HEK293 (cell line): ENCODE results near the gene PDGFB.

ENCODE experiments used
- CTCF ChIA-PET: fragments of 350-600 bp; formaldehyde crosslinking; extraction: SDS; loops from one replicate; lab custom pipeline; 2021; ENCODE audit warnings: antibody characterized with exemption; lab: Yijun Ruan, JAX
- POLR2A ChIA-PET: fragments of 300-600 bp; formaldehyde crosslinking; extraction: SDS; loops from one replicate; lab custom pipeline; 2020; ENCODE audit warnings: antibody characterized with exemption, inconsistent platforms; lab: Yijun Ruan, JAX
- H3K27ac ChIP-seq: fragments of 200-500 bp; sonication (Bioruptor generic); 2 replicates; pipeline ENCODE4 v1.5.1; 2014; ENCODE audit warnings: low read depth, low read length, control low read depth, inconsistent platforms; ENCODE audit errors: extremely low read depth
- H3K36me3 ChIP-seq, 2 experiments: fragments of 200-500 bp in 1 of 2; sonication (Bioruptor generic) in 1 of 2; 1 replicate in 1 of 2; 2 replicates in 1 of 2; pipeline ENCODE4 v1.5.1; 2014 to 2017; ENCODE audit warnings: inconsistent platforms in 2 of 2, low read length in 2 of 2; ENCODE audit not compliant: control insufficient read depth in 2 of 2, insufficient read depth in 1 of 2
- H3K4me1 ChIP-seq: fragments of 200-500 bp; sonication (Bioruptor generic); 2 replicates; pipeline ENCODE4 v1.5.1; 2014; ENCODE audit warnings: mild to moderate bottlenecking, low read length, inconsistent platforms; ENCODE audit not compliant: control insufficient read depth, insufficient read depth
- H3K4me3 ChIP-seq: 2 replicates; pipeline ENCODE4 v1.5.1; 2011; ENCODE audit warnings: low read depth, mild to moderate bottlenecking, control low read depth, low read length, moderate library complexity
- H3K9me3 ChIP-seq: fragments of 200-500 bp; sonication (Bioruptor generic); 2 replicates; pipeline ENCODE4 v1.5.1; 2014; ENCODE audit warnings: low read depth, low read length, inconsistent platforms; ENCODE audit not compliant: control insufficient read depth, insufficient read depth
- KLF1 ChIP-seq: fragments of 450-650 bp; formaldehyde crosslinking; IDR thresholded peaks from 2 replicates; pipeline ENCODE4 v1.5.1; 2016; ENCODE audit warnings: missing biosample characterization, missing genetic modification characterization
- KLF8 ChIP-seq: fragments of 450-650 bp; formaldehyde crosslinking; IDR thresholded peaks from 2 replicates; pipeline ENCODE4 v1.5.1; 2016; ENCODE audit warnings: missing biosample characterization, missing genetic modification characterization
- PRDM1 ChIP-seq: fragments of 450-650 bp; formaldehyde crosslinking; IDR thresholded peaks from 2 replicates; pipeline ENCODE4; 2016; ENCODE audit warnings: missing biosample characterization, missing genetic modification characterization
- REPIN1 ChIP-seq: fragments of 450-650 bp; formaldehyde crosslinking; IDR thresholded peaks from 2 replicates; pipeline ENCODE4 v1.5.1; 2017; ENCODE audit warnings: missing biosample characterization, missing genetic modification characterization, low read depth
- ZBTB20 ChIP-seq: fragments of 450-650 bp; formaldehyde crosslinking; IDR thresholded peaks from 2 replicates; pipeline ENCODE4 v1.5.1; 2016; ENCODE audit warnings: missing biosample characterization, missing genetic modification characterization
- ZFHX2 ChIP-seq: fragments of 450-650 bp; formaldehyde crosslinking; conservative IDR thresholded peaks from 2 replicates; pipeline ENCODE4 v1.5.1; 2016; ENCODE audit warnings: missing biosample characterization, missing genetic modification characterization
- ZNF10 ChIP-seq: fragments of 450-650 bp; formaldehyde crosslinking; IDR thresholded peaks from 2 replicates; pipeline ENCODE4 v1.5.1; 2017; ENCODE audit warnings: missing biosample characterization, missing genetic modification characterization
- ZNF169 ChIP-seq: fragments of 450-650 bp; formaldehyde crosslinking; IDR thresholded peaks from 2 replicates; pipeline ENCODE4 v1.5.1; 2016; ENCODE audit warnings: missing biosample characterization, missing genetic modification characterization
- ZNF174 ChIP-seq: fragments of 450-650 bp; formaldehyde crosslinking; IDR thresholded peaks from 2 replicates; pipeline ENCODE4 v1.5.0; 2017; ENCODE audit warnings: missing biosample characterization, mild to moderate bottlenecking, missing genetic modification characterization
- ZNF211 ChIP-seq: fragments of 450-650 bp; formaldehyde crosslinking; IDR thresholded peaks from 2 replicates; pipeline ENCODE4 v1.5.1; 2016; ENCODE audit warnings: low read depth, missing biosample characterization, missing genetic modification characterization
- ZNF274 ChIP-seq, 2 experiments: fragments of 200-500 bp in 1 of 2; fragments of 450-650 bp in 1 of 2; sonication (Bioruptor generic) in 1 of 2; formaldehyde crosslinking in 1 of 2; IDR thresholded peaks; 2 replicates each; pipeline versions ENCODE4 v1.5.1 to v1.6.1; 2014 to 2016; ENCODE audit warnings: borderline replicate concordance in 1 of 2, inconsistent platforms in 1 of 2, low read length in 1 of 2, missing biosample characterization in 1 of 2, missing genetic modification characterization in 1 of 2
- ZNF391 ChIP-seq: fragments of 450-650 bp; formaldehyde crosslinking; IDR thresholded peaks from 2 replicates; pipeline ENCODE4 v1.5.1; 2016; ENCODE audit warnings: low read depth, missing biosample characterization, missing genetic modification characterization, borderline replicate concordance
- ZNF558 ChIP-seq: fragments of 450-650 bp; formaldehyde crosslinking; IDR thresholded peaks from 2 replicates; pipeline ENCODE4 v1.5.1; 2016; ENCODE audit warnings: missing biosample characterization, missing genetic modification characterization
- ZNF623 ChIP-seq: fragments of 450-650 bp; formaldehyde crosslinking; IDR thresholded peaks from 2 replicates; pipeline ENCODE4 v1.5.1; 2016; ENCODE audit warnings: missing biosample characterization, missing genetic modification characterization
- ZNF629 ChIP-seq: fragments of 450-650 bp; formaldehyde crosslinking; IDR thresholded peaks from 2 replicates; pipeline ENCODE4 v1.5.1; 2017; ENCODE audit warnings: missing biosample characterization, missing genetic modification characterization
- ZNF747 ChIP-seq: fragments of 450-650 bp; formaldehyde crosslinking; IDR thresholded peaks from 2 replicates; pipeline ENCODE4 v1.5.1; 2016; ENCODE audit warnings: missing biosample characterization, missing genetic modification characterization
- ZNF768 ChIP-seq: fragments of 450-650 bp; formaldehyde crosslinking; IDR thresholded peaks from 2 replicates; pipeline ENCODE4 v1.5.1; 2018; ENCODE audit warnings: missing biosample characterization, mild to moderate bottlenecking, missing genetic modification characterization
- ZSCAN16 ChIP-seq: fragments of 450-650 bp; formaldehyde crosslinking; IDR thresholded peaks from 2 replicates; pipeline ENCODE4 v1.5.1; 2016; ENCODE audit warnings: missing biosample characterization, missing genetic modification characterization
- TF ChIP-seq, protein P1 (sequence below): fragments of 450-650 bp; IDR thresholded peaks from 2 replicates; pipeline ENCODE4 v1.5.1; 2018; ENCODE audit warnings: missing biosample characterization, mild to moderate bottlenecking, missing genetic modification characterization
- TF ChIP-seq, protein P2 (sequence below): fragments of 450-650 bp; formaldehyde crosslinking; IDR thresholded peaks from 2 replicates; pipeline ENCODE4 v1.5.1; 2016; ENCODE audit warnings: missing biosample characterization, missing genetic modification characterization
- TF ChIP-seq, protein P3 (sequence below): fragments of 450-650 bp; formaldehyde crosslinking; IDR thresholded peaks from 2 replicates; pipeline ENCODE4 v1.5.1; 2016; ENCODE audit warnings: missing biosample characterization, missing genetic modification characterization

PDGFB gene

GRCh38 chr22:39266398-39267030, 21.7 kb upstream of the PDGFB start:
- ChIA-PET POLR2A (no interaction called here), CTCF (interaction anchor here (1.0 to 1.2 kb wide), 2 partner anchors 19 to 51 kb away, joined by 3 read pairs; no protein-coding TSS in a partner anchor)
- H3K4me1 ChIP-seq = no peaks in the 10 kb centered on the region
- no peak overlapping the region for H3K27ac ChIP-seq
- H3K36me3 ChIP-seq = no peaks in the 10 kb centered on the region
- no peaks in the 10 kb centered on the region for H3K9me3 ChIP-seq
- no peak overlapping the region for H3K4me3 ChIP-seq
- no peak for TF ChIP-seq REPIN1 (tag by site-specific recombination)
- TF ChIP-seq KLF8 (tag by site-specific recombination) = no peak
- peak; percentile 30; the same call in 1 of the 2 replicates for TF ChIP-seq ZFHX2 (tag by site-specific recombination)
- no peak for TF ChIP-seq ZNF211 (tag by site-specific recombination)
- peak; percentile 60 for TF ChIP-seq ZBTB20 (tag by site-specific recombination)
- no peak for TF ChIP-seq PRDM1 (tag by site-specific recombination)
- TF ChIP-seq ZNF391 = no peak
- TF ChIP-seq ZNF629 (tag by site-specific recombination) = no peak
- no peak for TF ChIP-seq ZNF768 (tag by site-specific recombination)
- no peak for TF ChIP-seq ZNF747 (tag by site-specific recombination)
- TF ChIP-seq, protein P1, sequence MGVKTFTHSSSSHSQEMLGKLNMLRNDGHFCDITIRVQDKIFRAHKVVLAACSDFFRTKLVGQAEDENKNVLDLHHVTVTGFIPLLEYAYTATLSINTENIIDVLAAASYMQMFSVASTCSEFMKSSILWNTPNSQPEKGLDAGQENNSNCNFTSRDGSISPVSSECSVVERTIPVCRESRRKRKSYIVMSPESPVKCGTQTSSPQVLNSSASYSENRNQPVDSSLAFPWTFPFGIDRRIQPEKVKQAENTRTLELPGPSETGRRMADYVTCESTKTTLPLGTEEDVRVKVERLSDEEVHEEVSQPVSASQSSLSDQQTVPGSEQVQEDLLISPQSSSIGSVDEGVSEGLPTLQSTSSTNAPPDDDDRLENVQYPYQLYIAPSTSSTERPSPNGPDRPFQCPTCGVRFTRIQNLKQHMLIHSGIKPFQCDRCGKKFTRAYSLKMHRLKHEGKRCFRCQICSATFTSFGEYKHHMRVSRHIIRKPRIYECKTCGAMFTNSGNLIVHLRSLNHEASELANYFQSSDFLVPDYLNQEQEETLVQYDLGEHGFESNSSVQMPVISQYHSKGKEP (tag by site-specific recombination) = no peak
- no peak for TF ChIP-seq ZNF174 (tag by site-specific recombination)
- TF ChIP-seq ZNF169 (tag by site-specific recombination) = no peak
- no peak for TF ChIP-seq ZNF274 (IDR thresholded peaks at IDR 0.05; ENCODE audit: low read length)
- no peak for TF ChIP-seq ZNF274 (tag by site-specific recombination; IDR thresholded peaks at IDR 0.05; ENCODE audit: borderline replicate concordance)

GRCh38 chr22:39265143-39265886, 20.5 kb upstream of the PDGFB start:
- Histone ChIP-seq H3K4me3 (no peak overlapping the region), H3K36me3 (no peaks in the 10 kb centered on the region), H3K4me1 (no peaks in the 10 kb centered on the region), H3K27ac (no peak overlapping the region), H3K9me3 (no peaks in the 10 kb centered on the region)
- ChIA-PET CTCF (interaction anchor here (0.5 to 0.6 kb wide), 2 partner anchors 19 to 95 kb away, joined by 3 to 6 read pairs; no protein-coding TSS in a partner anchor), POLR2A (interaction anchor here (1.2 kb wide), 1 partner anchor 11 kb away, joined by 5 read pairs; no protein-coding TSS in a partner anchor)
- no peak for TF ChIP-seq KLF1 (tag by site-specific recombination)
- peak; percentile 76 for TF ChIP-seq ZNF768 (tag by site-specific recombination)
- TF ChIP-seq, all 188 proteins: peak for 1

DNA sequence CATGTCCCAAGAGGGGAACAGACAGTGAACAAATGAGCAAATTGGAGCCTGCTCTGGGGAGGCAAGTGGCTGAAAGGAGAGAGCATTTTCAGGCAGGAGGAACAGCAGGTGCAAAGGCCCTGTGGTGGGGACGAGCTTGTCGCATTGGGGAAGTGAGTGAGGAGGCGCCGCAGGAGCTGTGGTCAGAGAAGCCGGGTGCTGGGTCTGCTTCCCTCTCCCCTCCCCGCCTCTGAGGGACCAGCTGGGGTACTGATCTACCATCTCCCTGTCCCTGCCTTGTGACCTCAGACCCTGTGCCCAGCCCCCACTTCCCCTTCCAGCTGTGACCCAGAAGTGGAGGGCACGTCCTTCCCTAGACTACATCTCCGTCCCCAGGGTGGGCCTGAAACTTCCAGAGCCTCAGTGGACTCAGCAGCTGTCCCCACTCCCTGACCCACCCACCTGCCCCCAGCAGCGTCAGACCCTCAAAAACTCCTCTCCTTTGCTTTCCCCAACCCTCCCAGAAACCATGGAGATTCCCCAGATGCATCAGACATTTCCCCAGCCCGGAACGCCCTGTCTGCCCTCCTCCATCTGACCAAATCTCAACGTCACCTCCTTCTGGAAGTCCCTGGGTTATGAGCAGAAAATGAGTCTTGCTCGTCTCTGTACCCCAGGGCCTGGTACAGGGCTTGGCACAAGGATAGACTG, 19.7 kb upstream of the PDGFB start:
- no peak for TF ChIP-seq ZSCAN16 (tag by site-specific recombination)
- TF ChIP-seq, protein P2, sequence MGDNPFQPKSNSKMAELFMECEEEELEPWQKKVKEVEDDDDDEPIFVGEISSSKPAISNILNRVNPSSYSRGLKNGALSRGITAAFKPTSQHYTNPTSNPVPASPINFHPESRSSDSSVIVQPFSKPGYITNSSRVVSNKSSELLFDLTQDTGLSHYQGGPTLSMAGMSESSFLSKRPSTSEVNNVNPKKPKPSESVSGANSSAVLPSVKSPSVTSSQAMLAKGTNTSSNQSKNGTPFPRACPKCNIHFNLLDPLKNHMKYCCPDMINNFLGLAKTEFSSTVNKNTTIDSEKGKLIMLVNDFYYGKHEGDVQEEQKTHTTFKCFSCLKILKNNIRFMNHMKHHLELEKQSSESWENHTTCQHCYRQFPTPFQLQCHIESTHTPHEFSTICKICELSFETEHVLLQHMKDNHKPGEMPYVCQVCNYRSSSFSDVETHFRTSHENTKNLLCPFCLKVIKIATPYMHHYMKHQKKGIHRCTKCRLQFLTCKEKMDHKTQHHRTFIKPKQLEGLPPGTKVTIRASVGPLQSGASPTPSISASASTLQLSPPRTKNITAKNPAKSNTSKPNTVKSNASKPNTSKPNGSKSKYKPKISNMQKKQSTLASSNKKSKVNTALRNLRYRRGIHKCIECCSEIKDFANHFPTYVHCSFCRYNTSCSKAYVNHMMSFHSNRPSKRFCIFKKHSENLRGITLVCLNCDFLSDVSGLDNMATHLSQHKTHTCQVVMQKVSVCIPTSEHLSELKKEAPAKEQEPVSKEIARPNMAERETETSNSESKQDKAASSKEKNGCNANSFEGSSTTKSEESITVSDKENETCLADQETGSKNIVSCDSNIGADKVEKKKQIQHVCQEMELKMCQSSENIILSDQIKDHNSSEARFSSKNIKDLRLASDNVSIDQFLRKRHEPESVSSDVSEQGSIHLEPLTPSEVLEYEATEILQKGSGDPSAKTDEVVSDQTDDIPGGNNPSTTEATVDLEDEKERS (tag by site-specific recombination) = 0 out of 2 replicates have a peak, but pooled peaks have one; percentile 9
- no peak for TF ChIP-seq ZNF10 (tag by site-specific recombination)
- no peak for TF ChIP-seq ZNF558 (tag by site-specific recombination)
- TF ChIP-seq ZNF623 = peak; percentile 98
- TF ChIP-seq, protein P3, sequence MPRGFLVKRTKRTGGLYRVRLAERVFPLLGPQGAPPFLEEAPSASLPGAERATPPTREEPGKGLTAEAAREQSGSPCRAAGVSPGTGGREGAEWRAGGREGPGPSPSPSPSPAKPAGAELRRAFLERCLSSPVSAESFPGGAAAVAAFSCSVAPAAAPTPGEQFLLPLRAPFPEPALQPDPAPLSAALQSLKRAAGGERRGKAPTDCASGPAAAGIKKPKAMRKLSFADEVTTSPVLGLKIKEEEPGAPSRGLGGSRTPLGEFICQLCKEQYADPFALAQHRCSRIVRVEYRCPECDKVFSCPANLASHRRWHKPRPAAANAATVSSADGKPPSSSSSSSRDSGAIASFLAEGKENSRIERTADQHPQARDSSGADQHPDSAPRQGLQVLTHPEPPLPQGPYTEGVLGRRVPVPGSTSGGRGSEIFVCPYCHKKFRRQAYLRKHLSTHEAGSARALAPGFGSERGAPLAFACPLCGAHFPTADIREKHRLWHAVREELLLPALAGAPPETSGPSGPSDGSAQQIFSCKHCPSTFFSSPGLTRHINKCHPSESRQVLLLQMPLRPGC (tag by site-specific recombination) = no peak
- TF ChIP-seq, all 188 proteins: peak for 2
- H3K27ac ChIP-seq = no peak overlapping the region
- CTCF ChIA-PET = interaction anchor here (0.6 to 1.0 kb wide), 2 partner anchors 18 to 49 kb away, joined by 3 read pairs; no protein-coding TSS in a partner anchor
- H3K4me3 ChIP-seq = no peak overlapping the region
- H3K36me3 ChIP-seq = no peaks in the 10 kb centered on the region
- POLR2A ChIA-PET = interaction anchor here (1.2 kb wide), 1 partner anchor 11 kb away, joined by 5 read pairs; no protein-coding TSS in a partner anchor
- H3K9me3 ChIP-seq = no peaks in the 10 kb centered on the region
- no peaks in the 10 kb centered on the region for H3K4me1 ChIP-seq
